ENCODE results near the gene FBH1. TPM values are rescaled to one million over a fixed set of nuclear protein-coding genes. Genes with fewer than 3 reads are reported as not detected.

Gene FBH1
- total RNA-seq, 1 donor from 2014 or later: 71.5 TPM

DNA sequence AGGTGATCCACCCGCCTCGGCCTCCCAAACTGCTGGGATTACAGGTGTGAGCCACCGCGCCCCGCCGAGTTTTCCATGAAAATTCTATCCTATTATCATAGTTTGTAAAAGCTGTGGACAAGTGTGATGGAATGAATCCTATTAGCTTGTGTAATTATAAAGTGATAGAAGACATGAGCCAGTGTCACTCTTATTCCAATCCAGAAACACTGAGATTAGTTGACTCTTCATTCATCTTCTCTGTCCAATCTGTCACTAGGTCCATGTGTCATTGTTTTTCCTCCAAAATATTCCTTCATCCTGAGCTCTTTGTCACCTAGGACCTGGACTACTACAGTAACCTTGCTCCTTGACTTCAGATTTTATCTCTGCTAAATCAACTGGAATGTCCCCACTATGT is 13.5 kb downstream of the FBH1 start:
- no peaks in the 10 kb centered on the region for H3K4me1 ChIP-seq (ENCODE audit: insufficient read depth, low read length)
- peaks cover 22% of the 10 kb centered on the region for H3K36me3 Mint-ChIP-seq (ENCODE audit: low read depth, unreplicated experiment)
- H3K79me2 ChIP-seq (ENCODE audit: insufficient read depth, low read length): peaks cover 64% of the 10 kb centered on the region

DNA sequence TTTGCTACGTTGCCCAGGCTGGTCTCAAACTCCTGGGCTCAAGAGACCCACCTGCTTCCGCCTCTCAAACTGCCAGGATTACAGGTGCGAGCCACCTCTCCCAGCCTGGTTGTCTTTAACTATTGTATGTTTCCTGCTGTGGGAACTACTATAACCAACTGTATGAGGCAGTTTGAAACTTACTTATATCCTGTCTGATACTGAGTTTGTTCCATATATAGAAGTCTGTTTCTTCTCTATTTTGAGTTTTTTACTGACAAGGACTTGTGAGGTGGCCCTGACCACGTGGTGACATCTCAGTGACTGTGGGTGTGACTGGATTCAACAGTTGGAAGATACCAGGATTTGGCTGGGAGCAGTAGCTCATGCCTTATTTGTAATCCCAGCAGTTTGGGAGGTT is 14.2 kb downstream of the FBH1 start:
- Histone ChIP-seq H3K9ac (ENCODE audit: low read length) (no peak overlapping the region), H2AFZ (ENCODE audit: low read depth, low read length) (no peak overlapping the region), H3K4me1 (ENCODE audit: insufficient read depth, low read length) (no peaks in the 10 kb centered on the region), H3K79me2 (ENCODE audit: insufficient read depth, low read length) (peaks cover 57% of the 10 kb centered on the region), H3K4me3 (ENCODE audit: insufficient read depth, low read depth, low read length) (no peak overlapping the region), H3K4me2 (ENCODE audit: low read length) (no peak overlapping the region), H3K9me3 (ENCODE audit: insufficient read depth, low read depth, low read length) (no peaks in the 10 kb centered on the region), H3K27ac (ENCODE audit: low read depth, low read length) (no peak overlapping the region), H3K36me3 (ENCODE audit: insufficient read depth, low read length) (peaks cover 9% of the 10 kb centered on the region), H3K27me3 (ENCODE audit: insufficient read depth, low read length) (no peaks in the 10 kb centered on the region), H4K20me1 (ENCODE audit: insufficient read depth, low read length) (peaks cover 44% of the 10 kb centered on the region)
- Mint-ChIP-seq H3K9me3 (ENCODE audit: unreplicated experiment) (no peaks in the 10 kb centered on the region), H3K27me3 (ENCODE audit: low read depth, unreplicated experiment) (no peaks in the 10 kb centered on the region), H3K27ac (ENCODE audit: unreplicated experiment) (no peak overlapping the region), H3K36me3 (ENCODE audit: low read depth, unreplicated experiment) (peaks cover 25% of the 10 kb centered on the region), H3K4me3 (ENCODE audit: unreplicated experiment) (no peak overlapping the region), H3K4me1 (ENCODE audit: low read depth, unreplicated experiment) (peaks cover 4% of the 10 kb centered on the region)
- no peak for FAIRE-seq
- TF ChIP-seq, protein P1, sequence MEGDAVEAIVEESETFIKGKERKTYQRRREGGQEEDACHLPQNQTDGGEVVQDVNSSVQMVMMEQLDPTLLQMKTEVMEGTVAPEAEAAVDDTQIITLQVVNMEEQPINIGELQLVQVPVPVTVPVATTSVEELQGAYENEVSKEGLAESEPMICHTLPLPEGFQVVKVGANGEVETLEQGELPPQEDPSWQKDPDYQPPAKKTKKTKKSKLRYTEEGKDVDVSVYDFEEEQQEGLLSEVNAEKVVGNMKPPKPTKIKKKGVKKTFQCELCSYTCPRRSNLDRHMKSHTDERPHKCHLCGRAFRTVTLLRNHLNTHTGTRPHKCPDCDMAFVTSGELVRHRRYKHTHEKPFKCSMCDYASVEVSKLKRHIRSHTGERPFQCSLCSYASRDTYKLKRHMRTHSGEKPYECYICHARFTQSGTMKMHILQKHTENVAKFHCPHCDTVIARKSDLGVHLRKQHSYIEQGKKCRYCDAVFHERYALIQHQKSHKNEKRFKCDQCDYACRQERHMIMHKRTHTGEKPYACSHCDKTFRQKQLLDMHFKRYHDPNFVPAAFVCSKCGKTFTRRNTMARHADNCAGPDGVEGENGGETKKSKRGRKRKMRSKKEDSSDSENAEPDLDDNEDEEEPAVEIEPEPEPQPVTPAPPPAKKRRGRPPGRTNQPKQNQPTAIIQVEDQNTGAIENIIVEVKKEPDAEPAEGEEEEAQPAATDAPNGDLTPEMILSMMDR (IDR thresholded peaks at IDR 0.05; ENCODE audit: insufficient read depth, low read depth, low read length): no peak
- no peak for TF ChIP-seq EZH2 (IDR thresholded peaks at IDR 0.05; ENCODE audit: insufficient read depth, low read length)
- no peak for DNase-seq (ENCODE audit: low read depth)

More for the DNA sequence above, 13.5 kb downstream of the FBH1 start:
- Histone ChIP-seq H3K4me3 (ENCODE audit: insufficient read depth, low read depth, low read length) (no peak overlapping the region), H3K27me3 (ENCODE audit: insufficient read depth, low read length) (no peaks in the 10 kb centered on the region), H3K9ac (ENCODE audit: low read length) (no peak overlapping the region), H3K4me2 (ENCODE audit: low read length) (no peak overlapping the region), H4K20me1 (ENCODE audit: insufficient read depth, low read length) (peaks cover 46% of the 10 kb centered on the region), H2AFZ (ENCODE audit: low read depth, low read length) (no peak overlapping the region), H3K36me3 (ENCODE audit: insufficient read depth, low read length) (peaks cover 3% of the 10 kb centered on the region), H3K27ac (ENCODE audit: low read depth, low read length) (no peak overlapping the region), H3K9me3 (ENCODE audit: insufficient read depth, low read depth, low read length) (no peaks in the 10 kb centered on the region)
- Mint-ChIP-seq H3K4me3 (ENCODE audit: unreplicated experiment) (no peak overlapping the region), H3K4me1 (ENCODE audit: low read depth, unreplicated experiment) (peaks cover 4% of the 10 kb centered on the region), H3K27ac (ENCODE audit: unreplicated experiment) (no peak overlapping the region), H3K9me3 (ENCODE audit: unreplicated experiment) (no peaks in the 10 kb centered on the region), H3K27me3 (ENCODE audit: low read depth, unreplicated experiment) (no peaks in the 10 kb centered on the region)
- no peak for DNase-seq (ENCODE audit: low read depth)
- no peak for TF ChIP-seq EZH2 (IDR thresholded peaks at IDR 0.05; ENCODE audit: insufficient read depth, low read length)
- TF ChIP-seq, protein P1 (IDR thresholded peaks at IDR 0.05; ENCODE audit: insufficient read depth, low read depth, low read length): no peak
- FAIRE-seq: no peak

DNA sequence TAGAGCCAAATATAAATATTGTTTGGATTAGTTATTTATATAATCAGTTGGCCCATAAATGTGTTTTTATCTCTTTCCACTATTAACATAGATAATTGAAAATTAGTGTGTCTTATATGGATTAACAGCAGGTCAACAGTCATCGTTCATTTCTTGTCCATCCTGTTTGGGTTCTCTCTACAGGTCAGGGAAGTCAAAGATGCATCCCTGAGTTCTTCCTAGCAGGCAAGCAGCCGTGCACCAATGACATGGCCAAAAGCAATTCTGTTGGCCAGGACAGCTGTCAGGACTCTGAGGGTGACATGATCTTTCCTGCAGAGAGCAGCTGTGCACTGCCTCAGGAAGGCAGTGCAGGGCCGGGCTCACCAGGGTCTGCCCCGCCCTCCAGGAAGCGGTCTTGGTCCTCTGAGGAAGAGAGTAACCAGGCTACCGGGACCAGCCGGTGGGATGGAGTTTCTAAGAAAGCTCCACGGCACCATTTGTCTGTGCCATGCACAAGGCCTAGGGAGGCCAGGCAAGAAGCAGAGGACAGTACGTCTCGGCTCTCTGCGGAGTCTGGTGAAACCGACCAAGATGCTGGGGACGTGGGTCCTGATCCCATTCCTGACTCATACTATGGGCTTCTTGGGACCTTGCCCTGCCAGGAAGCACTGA is 15.9 kb downstream of the FBH1 start:
- Mint-ChIP-seq H3K9me3 (ENCODE audit: unreplicated experiment) (no peaks in the 10 kb centered on the region), H3K4me3 (ENCODE audit: unreplicated experiment) (no peak overlapping the region), H3K4me1 (ENCODE audit: low read depth, unreplicated experiment) (peaks cover 6% of the 10 kb centered on the region), H3K27ac (ENCODE audit: unreplicated experiment) (no peak overlapping the region), H3K36me3 (ENCODE audit: low read depth, unreplicated experiment) (peaks cover 27% of the 10 kb centered on the region), H3K27me3 (ENCODE audit: low read depth, unreplicated experiment) (no peaks in the 10 kb centered on the region)
- no peak for DNase-seq (ENCODE audit: low read depth)
- H3K9me3 ChIP-seq (ENCODE audit: insufficient read depth, low read depth, low read length): no peaks in the 10 kb centered on the region
- peaks cover 22% of the 10 kb centered on the region for H3K36me3 ChIP-seq (ENCODE audit: insufficient read depth, low read length)
- TF ChIP-seq, protein P1 (IDR thresholded peaks at IDR 0.05; ENCODE audit: insufficient read depth, low read depth, low read length): no peak
- no peak for TF ChIP-seq EZH2 (IDR thresholded peaks at IDR 0.05; ENCODE audit: insufficient read depth, low read length)
- H3K27ac ChIP-seq (ENCODE audit: low read depth, low read length): no peak overlapping the region
- no peaks in the 10 kb centered on the region for H3K4me1 ChIP-seq (ENCODE audit: insufficient read depth, low read length)
- no peak overlapping the region for H3K9ac ChIP-seq (ENCODE audit: low read length)
- H3K79me2 ChIP-seq (ENCODE audit: insufficient read depth, low read length): peaks cover 40% of the 10 kb centered on the region
- no peaks in the 10 kb centered on the region for H3K27me3 ChIP-seq (ENCODE audit: insufficient read depth, low read length)
- no peak overlapping the region for H3K4me2 ChIP-seq (ENCODE audit: low read length)
- H2AFZ ChIP-seq (ENCODE audit: low read depth, low read length): no peak overlapping the region
- no peak for FAIRE-seq
- peaks cover 28% of the 10 kb centered on the region for H4K20me1 ChIP-seq (ENCODE audit: insufficient read depth, low read length)
- no peak overlapping the region for H3K4me3 ChIP-seq (ENCODE audit: insufficient read depth, low read depth, low read length)
